ENCODE results near the gene HSFX2. TPM values are rescaled to one million over a fixed set of nuclear protein-coding genes. Genes with fewer than 3 reads are reported as not detected.
"Not testable (repeated sequence)": the region's sequence is repeated elsewhere in the genome, so short reads cannot be mapped to it uniquely, and the experiment has no call there.

Gene HSFX2
- total and polyA plus RNA-seq, 8 donors = 0.16 to 1.3 (median 0.31) TPM; not detected in 3

DNA sequence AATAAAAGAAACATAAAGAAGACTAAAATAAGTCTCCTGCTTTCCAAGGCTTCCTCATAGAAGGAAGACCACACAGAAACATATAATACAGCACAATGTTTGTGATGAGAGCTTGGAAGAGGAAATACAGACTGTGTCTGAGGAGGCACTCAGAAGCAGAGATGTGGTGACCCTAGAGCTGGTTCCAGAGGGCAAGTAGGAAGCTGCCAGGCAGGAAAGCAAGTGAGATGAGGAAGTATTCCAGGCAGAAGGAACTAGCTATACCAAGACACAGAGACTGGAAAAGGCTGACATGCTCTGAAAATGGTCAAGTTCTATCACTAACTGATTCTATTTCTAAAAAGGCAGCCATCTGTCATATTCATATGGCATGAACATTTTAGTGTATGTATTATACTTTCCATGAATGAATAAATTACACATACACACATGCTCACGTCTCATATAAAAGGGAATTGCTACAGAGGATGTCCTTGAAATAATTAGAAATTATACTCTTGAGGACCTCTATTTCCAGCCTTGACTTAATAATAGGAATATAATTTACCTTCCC is 16.6 kb upstream of the HSFX2 start:
- H3K27me3 ChIP-seq = no peaks in the 10 kb centered on the region
- no peaks in the 10 kb centered on the region for H3K36me3 ChIP-seq
- H3K27ac ChIP-seq = no peak overlapping the region
- ATAC-seq (no peak), FAIRE-seq (no peak), DNase-seq (no peak)
- TF ChIP-seq, protein P1, sequence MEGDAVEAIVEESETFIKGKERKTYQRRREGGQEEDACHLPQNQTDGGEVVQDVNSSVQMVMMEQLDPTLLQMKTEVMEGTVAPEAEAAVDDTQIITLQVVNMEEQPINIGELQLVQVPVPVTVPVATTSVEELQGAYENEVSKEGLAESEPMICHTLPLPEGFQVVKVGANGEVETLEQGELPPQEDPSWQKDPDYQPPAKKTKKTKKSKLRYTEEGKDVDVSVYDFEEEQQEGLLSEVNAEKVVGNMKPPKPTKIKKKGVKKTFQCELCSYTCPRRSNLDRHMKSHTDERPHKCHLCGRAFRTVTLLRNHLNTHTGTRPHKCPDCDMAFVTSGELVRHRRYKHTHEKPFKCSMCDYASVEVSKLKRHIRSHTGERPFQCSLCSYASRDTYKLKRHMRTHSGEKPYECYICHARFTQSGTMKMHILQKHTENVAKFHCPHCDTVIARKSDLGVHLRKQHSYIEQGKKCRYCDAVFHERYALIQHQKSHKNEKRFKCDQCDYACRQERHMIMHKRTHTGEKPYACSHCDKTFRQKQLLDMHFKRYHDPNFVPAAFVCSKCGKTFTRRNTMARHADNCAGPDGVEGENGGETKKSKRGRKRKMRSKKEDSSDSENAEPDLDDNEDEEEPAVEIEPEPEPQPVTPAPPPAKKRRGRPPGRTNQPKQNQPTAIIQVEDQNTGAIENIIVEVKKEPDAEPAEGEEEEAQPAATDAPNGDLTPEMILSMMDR (IDR thresholded peaks at IDR 0.05) = no peak
- intact Hi-C loops (cut with DNase I) = no loop called here
- H3K4me3 ChIP-seq = no peak overlapping the region
- H3K9me3 ChIP-seq = no peaks in the 10 kb centered on the region
- H3K4me1 ChIP-seq = peaks cover 0 to 6% (median 0%) of the 10 kb centered on the region in 3 donors
- 50 to 93% methylated on average over 1 of the region's 1 CpG for WGBS, 2 donors

DNA sequence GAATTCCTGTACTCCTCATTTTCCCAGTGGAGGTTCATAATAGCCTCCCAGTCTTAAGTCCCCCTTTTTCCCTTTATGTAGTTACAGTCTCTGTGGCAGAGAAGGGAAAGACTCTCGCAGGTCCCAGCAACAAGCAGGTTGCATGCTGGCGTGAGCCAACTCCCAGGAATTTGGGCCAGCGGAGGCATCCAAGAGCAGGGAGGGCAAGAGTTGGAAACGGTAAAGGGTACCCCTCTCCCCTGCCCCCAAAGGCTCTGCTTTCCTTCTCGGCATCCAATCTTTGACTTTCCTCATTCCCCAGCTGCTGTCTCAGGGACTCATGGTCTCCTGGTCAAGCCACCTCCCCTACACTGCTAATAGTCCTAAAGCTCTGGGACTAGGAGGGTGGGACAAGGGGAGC is 15.4 kb upstream of the HSFX2 start:
- TF ChIP-seq, protein P1 (IDR thresholded peaks at IDR 0.05) = no peak
- no peak overlapping the region for H3K4me3 ChIP-seq
- intact Hi-C loops (cut with DNase I) = no loop called here
- H3K27me3 ChIP-seq = no peaks in the 10 kb centered on the region
- H3K36me3 ChIP-seq = no peaks in the 10 kb centered on the region
- FAIRE-seq = no peak
- peaks cover 0 to 6% (median 0%) of the 10 kb centered on the region in 3 donors for H3K4me1 ChIP-seq
- no peak overlapping the region for H3K27ac ChIP-seq
- no peaks in the 10 kb centered on the region for H3K9me3 ChIP-seq
- 69 to 95% methylated on average over 5 of the region's 5 CpGs for WGBS, 2 donors
- no peak for DNase-seq
- ATAC-seq = no peak

DNA sequence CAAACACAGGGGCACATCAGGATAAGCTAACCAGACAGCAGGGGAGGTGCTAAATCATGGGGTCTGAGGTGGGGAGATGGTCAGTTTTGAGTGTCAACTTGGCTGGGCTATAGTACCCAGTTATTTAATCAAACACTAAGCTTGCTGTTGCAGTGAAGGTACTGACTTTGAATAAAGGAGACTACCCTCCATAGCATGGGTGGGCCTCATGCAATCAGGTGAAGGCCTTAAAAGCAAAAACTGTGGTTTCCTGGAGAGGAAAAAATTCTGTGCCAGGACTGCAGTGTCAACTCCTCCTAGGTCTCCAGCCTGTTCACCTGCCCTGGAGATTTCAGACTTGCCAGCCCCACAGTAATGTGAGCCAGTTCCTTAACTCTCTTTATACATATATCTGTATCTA is 12.6 kb upstream of the HSFX2 start:
- TF ChIP-seq, protein P1 (IDR thresholded peaks at IDR 0.05) = no peak
- Histone ChIP-seq H3K27ac (no peak overlapping the region), H3K36me3 (no peaks in the 10 kb centered on the region), H3K27me3 (no peaks in the 10 kb centered on the region), H3K4me3 (no peak overlapping the region), H3K9me3 (no peaks in the 10 kb centered on the region), H3K4me1 (no peaks in the 10 kb centered on the region)
- no peak for FAIRE-seq
- DNase-seq = no peak
- intact Hi-C loops (cut with DNase I) = no loop called here
- no peak for ATAC-seq

DNA sequence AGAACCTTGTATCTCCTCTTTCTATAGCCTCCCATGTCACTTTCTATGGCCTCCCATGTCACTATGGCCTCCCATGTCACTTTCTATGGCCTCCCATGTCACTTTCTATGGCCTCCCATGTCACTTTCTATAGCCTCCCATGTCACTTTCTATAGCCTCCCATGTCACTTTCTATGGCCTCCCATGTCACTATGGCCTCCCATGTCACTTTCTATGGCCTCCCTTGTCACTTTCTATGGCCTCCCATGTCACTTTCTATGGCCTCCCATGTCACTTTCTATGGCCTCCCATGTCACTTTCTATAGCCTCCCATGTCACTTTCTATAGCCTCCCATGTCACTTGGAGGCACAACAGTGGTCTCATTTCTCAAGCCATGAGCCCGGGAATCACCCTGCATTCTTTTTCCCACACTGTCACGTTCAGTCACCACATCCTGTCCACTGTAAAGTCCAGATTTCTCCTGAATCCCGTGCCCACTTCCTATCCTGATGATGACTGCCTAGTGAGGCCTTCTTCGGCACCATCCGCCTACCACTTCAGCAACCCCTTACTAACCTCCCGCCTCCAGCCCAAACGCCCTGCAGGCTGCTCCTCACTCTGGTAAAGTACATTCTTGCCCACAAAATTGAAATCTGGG is 10.3 kb upstream of the HSFX2 start:
- H3K36me3 ChIP-seq; H3K9me3 ChIP-seq; H3K4me3 ChIP-seq; H3K4me1 ChIP-seq; DNase-seq; FAIRE-seq; ATAC-seq; H3K27me3 ChIP-seq; intact Hi-C loops (cut with DNase I); H3K27ac ChIP-seq: not testable (repeated sequence)
- 77 to 83% methylated on average over 7 of the region's 7 CpGs for WGBS, 2 donors

- H3K27ac ChIP-seq; H3K36me3 ChIP-seq; intact Hi-C loops (cut with DNase I); H3K27me3 ChIP-seq; H3K4me3 ChIP-seq; H3K9me3 ChIP-seq; FAIRE-seq; ATAC-seq; DNase-seq; H3K4me1 ChIP-seq: not testable (repeated sequence)
- 19% methylated on average over 4 of the region's 11 CpGs; no CpG with 5 or more reads in 1 of the 2 donors for WGBS, 2 donors
Measured at GRCh38 chrX:149598603-149599002, 3.5 kb upstream of the HSFX2 start.

GRCh38 chrX:149595943-149596342 is 829 bp upstream of the HSFX2 start:
- H3K27me3 ChIP-seq; H3K4me3 ChIP-seq; H3K9me3 ChIP-seq; ATAC-seq; DNase-seq; H3K4me1 ChIP-seq; FAIRE-seq; intact Hi-C loops (cut with DNase I); H3K36me3 ChIP-seq; H3K27ac ChIP-seq: not testable (repeated sequence)
- no CpG with 5 or more reads among the region's 7 CpGs for WGBS, 2 donors

DNA sequence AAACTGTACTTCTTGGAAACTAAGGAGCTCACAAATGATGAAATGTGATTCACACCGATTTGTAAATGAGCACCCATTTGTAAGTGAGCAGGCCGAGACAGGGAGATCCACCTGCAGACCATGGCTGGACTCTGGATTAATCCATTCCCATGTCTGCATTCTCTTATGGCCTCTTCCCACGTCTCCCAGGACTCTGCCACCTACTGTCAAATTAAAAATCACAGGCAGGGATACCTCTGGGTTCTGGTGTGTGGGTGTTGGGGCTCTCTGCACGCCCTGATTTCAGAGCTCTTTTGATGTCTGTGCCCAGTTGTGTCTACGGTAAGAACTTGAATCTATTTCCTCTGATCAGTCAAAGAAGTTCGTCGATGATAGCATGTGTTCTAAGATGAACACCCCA is 4.1 kb downstream of the HSFX2 start:
- FAIRE-seq; H3K4me3 ChIP-seq; H3K9me3 ChIP-seq; H3K27ac ChIP-seq; H3K4me1 ChIP-seq; intact Hi-C loops (cut with DNase I); DNase-seq; ATAC-seq; H3K36me3 ChIP-seq; H3K27me3 ChIP-seq: not testable (repeated sequence)
- no CpG with 5 or more reads among the region's 7 CpGs for WGBS, 2 donors

- H3K9me3 ChIP-seq; intact Hi-C loops (cut with DNase I); DNase-seq; H3K36me3 ChIP-seq; H3K27ac ChIP-seq; H3K27me3 ChIP-seq; H3K4me3 ChIP-seq; ATAC-seq; FAIRE-seq; H3K4me1 ChIP-seq: not testable (repeated sequence)
- no CpG with 5 or more reads among the region's 12 CpGs for WGBS, 2 donors
Measured at GRCh38 chrX:149587359-149587758, 7.8 kb downstream of the HSFX2 start, which contains the start of gene MAGEA9B. Gene MAGEA9B, minus strand, starts transcription at chrX:149587459. Its CDS starts 4,280 bp downstream, at chrX:149583179.

- H3K27ac ChIP-seq; H3K4me1 ChIP-seq; ATAC-seq; FAIRE-seq; H3K9me3 ChIP-seq; DNase-seq; H3K36me3 ChIP-seq; H3K27me3 ChIP-seq; H3K4me3 ChIP-seq; intact Hi-C loops (cut with DNase I): not testable (repeated sequence)
- WGBS, 2 donors = 57 to 87% methylated on average over 2 to 6 of the region's 17 CpGs
Measured at GRCh38 chrX:149585631-149586030, 9.5 kb downstream of the HSFX2 start.
